Measurements from ENCODE around the gene STPG2. TPM values are rescaled to one million over a fixed set of nuclear protein-coding genes. Genes with fewer than 3 reads are reported as not detected.

Gene STPG2
- total and polyA plus RNA-seq, 2 of the 8 experiments (the other 6 are each of a cell fraction or from before 2014, with no cell fraction given) = 0.03 TPM; not detected in 1

DNA sequence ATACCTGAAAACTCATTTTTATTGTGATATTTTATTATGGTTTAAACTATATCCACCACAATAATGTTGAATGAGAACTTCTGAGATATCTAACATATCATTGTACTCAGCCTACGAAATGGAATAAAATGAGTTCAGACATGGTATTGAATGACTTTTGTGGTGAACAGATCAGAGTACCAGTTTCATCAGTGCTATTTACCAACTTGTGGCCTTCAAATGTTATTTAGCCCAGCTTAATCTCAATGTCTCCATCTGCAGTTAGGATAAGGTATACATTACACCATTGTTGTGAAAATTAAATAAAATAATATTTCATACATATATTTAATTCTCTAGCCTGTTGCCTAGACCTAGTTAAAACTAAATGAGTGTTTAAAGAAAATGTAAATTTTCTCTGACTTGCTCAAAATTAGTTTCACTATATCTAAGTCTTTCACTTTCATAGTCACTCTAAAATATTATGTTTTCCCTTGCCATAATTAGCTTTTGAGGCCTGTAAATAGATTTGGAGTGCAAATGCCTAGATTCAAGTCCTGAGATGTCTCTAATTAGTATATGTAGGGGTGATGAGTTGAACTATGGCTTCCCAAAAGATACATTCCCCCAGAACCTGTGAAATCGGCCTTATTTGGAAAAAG lies 594.2 kb downstream of the STPG2 start:
- Histone ChIP-seq H2AFZ (ENCODE audit: low read length) (no peak overlapping the region), H3K23me2 (ENCODE audit: low read depth, low read length) (peaks cover 2% of the 10 kb centered on the region; the same call in 1 of the 2 replicates), H3K4me3 (ENCODE audit: extremely low read depth in 1 of 4, insufficient read depth in 2 of 4, low read depth in 3 of 4, low read length in 4 of 4) (no peak overlapping the region), H2BK15ac (ENCODE audit: low read length) (no peak overlapping the region), H2AK5ac (ENCODE audit: low read depth, low read length) (no peak overlapping the region), H3K27me3 (replicated peaks in 1 of 4; ENCODE audit: control insufficient read depth in 3 of 4, extremely low read depth in 1 of 4, insufficient read depth in 3 of 4, low read length in 3 of 4) (no peaks in the 10 kb centered on the region), H3K79me2 (ENCODE audit: control insufficient read depth in 1 of 2, insufficient read depth in 2 of 2, low read length in 2 of 2) (no peaks in the 10 kb centered on the region), H2BK12ac (ENCODE audit: low read depth, low read length) (no peak overlapping the region), H3K36me3 (ENCODE audit: control insufficient read depth in 2 of 4, insufficient read depth in 4 of 4, low read length in 3 of 4) (no peaks in the 10 kb centered on the region), H2BK5ac (ENCODE audit: low read depth, low read length) (no peak overlapping the region), H3K27ac (ENCODE audit: low read depth, low read length) (no peak overlapping the region), H4K91ac (replicated peaks; ENCODE audit: insufficient read length, low read length) (no peak overlapping the region), H3K9ac (replicated peaks in 1 of 4; ENCODE audit: extremely low read depth in 1 of 4, low read depth in 3 of 4, low read length in 3 of 4) (no peak overlapping the region), H4K20me1 (replicated peaks in 1 of 2; ENCODE audit: control insufficient read depth in 1 of 2, insufficient read depth in 2 of 2, low read length in 2 of 2) (no peaks in the 10 kb centered on the region), H3K4me1 (replicated peaks in 1 of 4; ENCODE audit: control insufficient read depth in 3 of 4, insufficient read depth in 4 of 4, low read length in 3 of 4) (peaks cover 0 to 3% (median 0%) of the 10 kb centered on the region in 4 experiments; a peak in 1 of 7 replicates), H3K79me1 (ENCODE audit: low read depth, low read length) (no peaks in the 10 kb centered on the region), H4K8ac (ENCODE audit: extremely low read depth, insufficient read depth, low read length) (no peak overlapping the region), H3K4ac (replicated peaks; ENCODE audit: insufficient read length, low read depth, low read length) (no peak overlapping the region), H3K14ac (ENCODE audit: insufficient read length) (no peak overlapping the region), H2BK120ac (replicated peaks; ENCODE audit: low read depth, low read length) (no peak overlapping the region), H4K5ac (ENCODE audit: insufficient read length, low read depth, low read length) (no peak overlapping the region), H2BK20ac (ENCODE audit: low read length) (no peak overlapping the region), H3K9me3 (ENCODE audit: insufficient read depth in 2 of 2, low read depth in 1 of 2, low read length in 1 of 2) (no peaks in the 10 kb centered on the region; a peak in 1 of 4 replicates), H3K23ac (ENCODE audit: insufficient read length) (no peak overlapping the region), H3K56ac (replicated peaks; ENCODE audit: insufficient read length, low read depth, low read length) (no peak overlapping the region), H3K18ac (ENCODE audit: extremely low read depth, low read length) (no peak overlapping the region), H3K4me2 (ENCODE audit: insufficient read depth in 1 of 2, low read depth in 2 of 2, low read length in 2 of 2) (no peak overlapping the region)
- DNase-seq (ENCODE audit: low read depth in 1 of 2, low spot score in 2 of 2) (no peak), FAIRE-seq (no peak)
- CTCF ChIA-PET (ENCODE audit: partially characterized antibody) = no interaction called here
- 92% methylated on average over 2 of the region's 2 CpGs; no CpG with 5 or more reads in 1 of the 2 experiments for WGBS, 2 experiments (ENCODE audit: extremely low coverage in 1 of 2, insufficient coverage in 1 of 2, insufficient read length in 1 of 2, insufficient replicate concordance in 2 of 2, low coverage in 1 of 2, low lambda C conversion rate in 2 of 2, missing lambda C conversion rate in 1 of 2)
- POLR2A ChIA-PET (ENCODE audit: partially characterized antibody) = no interaction called here
- TF ChIP-seq, protein P1, sequence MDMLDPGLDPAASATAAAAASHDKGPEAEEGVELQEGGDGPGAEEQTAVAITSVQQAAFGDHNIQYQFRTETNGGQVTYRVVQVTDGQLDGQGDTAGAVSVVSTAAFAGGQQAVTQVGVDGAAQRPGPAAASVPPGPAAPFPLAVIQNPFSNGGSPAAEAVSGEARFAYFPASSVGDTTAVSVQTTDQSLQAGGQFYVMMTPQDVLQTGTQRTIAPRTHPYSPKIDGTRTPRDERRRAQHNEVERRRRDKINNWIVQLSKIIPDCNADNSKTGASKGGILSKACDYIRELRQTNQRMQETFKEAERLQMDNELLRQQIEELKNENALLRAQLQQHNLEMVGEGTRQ (IDR thresholded peaks at IDR 0.05; ENCODE audit: low read length) = no peak
- TF ChIP-seq CREB1 (IDR thresholded peaks at IDR 0.05) = no peak
- no peak for TF ChIP-seq SP1 (IDR thresholded peaks at IDR 0.05; ENCODE audit: low read depth, low read length)
- no peak for TF ChIP-seq EP300 (IDR thresholded peaks at IDR 0.05; ENCODE audit: borderline replicate concordance in 1 of 2, low read depth in 2 of 2, low read length in 2 of 2)
- no peak for TF ChIP-seq SIX5 (IDR thresholded peaks at IDR 0.05; ENCODE audit: low read depth, low read length)
- TF ChIP-seq RAD21 (IDR thresholded peaks at IDR 0.05 in 1 of 2, conservative IDR thresholded peaks at IDR 0.05 in 1 of 2; ENCODE audit: low read depth in 2 of 2, low read length in 2 of 2) = no peak
- TF ChIP-seq CBX8 (IDR thresholded peaks at IDR 0.05; ENCODE audit: borderline replicate concordance, low read depth, low read length) = no peak
- no peak for TF ChIP-seq FOSL1 (IDR thresholded peaks at IDR 0.05; ENCODE audit: insufficient read depth, low read depth, low read length)
- no peak for TF ChIP-seq TCF12 (IDR thresholded peaks at IDR 0.05; ENCODE audit: low read depth, low read length)
- TF ChIP-seq CBX5 (IDR thresholded peaks at IDR 0.05; ENCODE audit: low read depth, low read length) = no peak
- TF ChIP-seq BRCA1 (IDR thresholded peaks at IDR 0.05; ENCODE audit: low read depth, low read length) = no peak
- TF ChIP-seq KDM4A (IDR thresholded peaks at IDR 0.05; ENCODE audit: low read depth, low read length, severe bottlenecking) = no peak
- no peak for TF ChIP-seq POU5F1 (IDR thresholded peaks at IDR 0.05; ENCODE audit: low read depth, low read length)

Measured in H1 (cell line).